ENCODE results near the gene ERFL.

- no peak for TF ChIP-seq CTCF (IDR thresholded peaks at IDR 0.05)
- TF ChIP-seq POLR2A (IDR thresholded peaks at IDR 0.05) = no peak
Measured at GRCh38 chr19:41968751-41969595, 40.7 kb upstream of the ERFL start.
